B cell (primary cell): ENCODE measurements around the gene EEF1AKMT3. TPM values are rescaled to one million over a fixed set of nuclear protein-coding genes. Genes with fewer than 3 reads are reported as not detected.

ENCODE experiments used
- ATAC-seq: fragments of 200-7000 bp; cut with Tn5 transposase; one replicate; pipeline ENCODE4 v1.10.0; 2021; ENCODE audit warnings: low read depth, mild to moderate bottlenecking, moderate number of reproducible peaks, moderate library complexity
- CTCF ChIA-PET: fragments of 350-600 bp; sonication (Branson Sonifier 250); formaldehyde crosslinking; loops from one replicate; lab custom pipeline; 2021; ENCODE audit warnings: antibody characterized with exemption, inconsistent platforms; lab: Charles Lee
- POLR2A ChIA-PET: fragments of 350-600 bp; sonication (Branson Sonifier 250); formaldehyde crosslinking; loops from one replicate; lab custom pipeline; 2021; ENCODE audit warnings: antibody characterized with exemption; lab: Charles Lee
- DNase-seq: peaks from one replicate; pipeline ENCODE4 v3.0.0; 2013
- H2AFZ ChIP-seq: 2 replicates; pipeline ENCODE4 v1.6.1; 2012; ENCODE audit warnings: mild to moderate bottlenecking, low read depth, low read length; ENCODE audit not compliant: insufficient read depth, poor library complexity, severe bottlenecking
- H3K27ac ChIP-seq, 2 donors: 1 replicate in 1 of 2; 2 replicates in 1 of 2; pipeline ENCODE4 v1.5.1; 2012 to 2013; ENCODE audit warnings: low read length in 2 of 2, mild to moderate bottlenecking in 2 of 2, moderate library complexity in 1 of 2
- H3K27me3 ChIP-seq, 4 experiments: fragments of 200-600 bp in 1 of 4; sonication (generic) in 1 of 4; replicated peaks in 1 of 4; 1 replicate in 2 of 4; 2 replicates in 2 of 4; pipeline versions ENCODE4 v1.6.1 to v1.7.0; 2013 to 2016; ENCODE audit warnings: low read length in 3 of 4, mild to moderate bottlenecking in 2 of 4, mixed read lengths in 1 of 4, moderate library complexity in 1 of 4; ENCODE audit not compliant: insufficient read depth in 4 of 4, control insufficient read depth in 3 of 4; ENCODE audit errors: control extremely low read depth in 1 of 4
- H3K36me3 ChIP-seq, 2 experiments: replicated peaks in 1 of 2; 1 replicate in 1 of 2; 2 replicates in 1 of 2; pipeline versions ENCODE4 v1.6.1 to v1.7.1; 2013; ENCODE audit warnings: low read length in 1 of 2; ENCODE audit not compliant: insufficient read depth in 2 of 2, control insufficient read depth in 1 of 2; ENCODE audit errors: control extremely low read depth in 1 of 2, extremely low read depth in 1 of 2
- H3K4me1 ChIP-seq, 2 donors: fragments of 200-600 bp in 1 of 2; sonication (generic) in 1 of 2; 1 replicate in 1 of 2; 2 replicates in 1 of 2; pipeline versions ENCODE4 v1.5.1 to v1.6.1; 2013 to 2017; ENCODE audit warnings: low read length in 2 of 2; ENCODE audit not compliant: control insufficient read depth in 2 of 2, insufficient read depth in 2 of 2
- H3K4me2 ChIP-seq: replicated peaks from 2 replicates; pipeline ENCODE3; 2012; ENCODE audit warnings: mild to moderate bottlenecking, low read depth, low read length; ENCODE audit not compliant: poor library complexity, severe bottlenecking
- H3K4me3 ChIP-seq, 5 experiments: fragments of 200-600 bp in 1 of 5; sonication (generic) in 1 of 5; 1 replicate in 3 of 5; 2 replicates in 2 of 5; pipeline versions ENCODE4 v1.5.1 to v1.7.0; 2011 to 2016; ENCODE audit warnings: low read length in 4 of 5, mild to moderate bottlenecking in 4 of 5, low read depth in 2 of 5, control low read depth in 1 of 5, moderate library complexity in 1 of 5; ENCODE audit not compliant: insufficient read depth in 1 of 5; ENCODE audit errors: control extremely low read depth in 1 of 5, extremely low read depth in 1 of 5
- H3K79me2 ChIP-seq: fragments of 200-600 bp; sonication (generic); one replicate; pipeline ENCODE4 v1.6.0; 2016; ENCODE audit warnings: low read length; ENCODE audit not compliant: control insufficient read depth, insufficient read depth
- H3K9ac ChIP-seq: fragments of 200-600 bp; sonication (generic); 2 replicates; pipeline ENCODE4 v1.6.1; 2017; ENCODE audit warnings: mild to moderate bottlenecking, low read length, moderate library complexity
- H3K9me3 ChIP-seq, 3 donors: one replicate each; pipeline versions ENCODE4 v1.6.1 to v1.7.1; 2013; ENCODE audit warnings: low read length in 2 of 3; ENCODE audit not compliant: control insufficient read depth in 2 of 3, insufficient read depth in 1 of 3; ENCODE audit errors: control extremely low read depth in 1 of 3
- H4K20me1 ChIP-seq: 2 replicates; pipeline ENCODE4 v1.6.0; 2012; ENCODE audit warnings: mild to moderate bottlenecking, low read length; ENCODE audit not compliant: insufficient read depth, control insufficient read depth, poor library complexity, severe bottlenecking
- H3K27ac Mint-ChIP-seq: one replicate; pipeline ENCODE4 v1.8.0; 2021; ENCODE audit warnings: mixed read lengths
- H3K27me3 Mint-ChIP-seq: one replicate; pipeline ENCODE4 v1.8.0; 2021; ENCODE audit warnings: mixed read lengths
- H3K4me1 Mint-ChIP-seq: one replicate; pipeline ENCODE4 v1.8.0; 2021; ENCODE audit warnings: mixed read lengths
- H3K4me3 Mint-ChIP-seq: one replicate; pipeline ENCODE4 v1.8.0; 2021; ENCODE audit warnings: mixed read lengths
- H3K9me3 Mint-ChIP-seq: one replicate; pipeline ENCODE4 v1.8.0; 2022; ENCODE audit warnings: mixed read lengths; ENCODE audit not compliant: insufficient read depth
- CTCF ChIP-seq: fragments of 200-600 bp; IDR thresholded peaks from one replicate; pipeline ENCODE4 v1.8.0; 2022; ENCODE audit warnings: antibody characterized with exemption, mild to moderate bottlenecking
- EZH2 ChIP-seq: IDR thresholded peaks from 2 replicates; pipeline ENCODE4 v1.6.1; 2012; ENCODE audit warnings: borderline replicate concordance, low read depth, mild to moderate bottlenecking, moderate library complexity, low read length; ENCODE audit not compliant: insufficient read depth, poor library complexity, severe bottlenecking
- WGBS: methylation state at CpG from one replicate; pipeline ENCODE4 v1.1.5; 2013; ENCODE audit warnings: missing lambda C conversion rate; ENCODE audit not compliant: insufficient coverage; 5-methylcytosine and 5-hydroxymethylcytosine counted together
- intact Hi-C: fragments of 100-400 bp; cut with micrococcal nuclease; formaldehyde crosslinking; loops from one replicate; pipeline ENCODE4 v1.10.0; 2022
- polyA plus RNA-seq: library from polyadenylated mRNA; depleted of rRNA; stranded (reverse); fragments of >200 nt; gene quantifications from 2 replicates; pipeline ENCODE4 v1.2.3, GENCODE V29; 2012
- total RNA-seq, 2 donors: library from RNA; stranded (reverse); fragments of 120-200 nt in 1 of 2; gene quantifications; 1 replicate in 1 of 2; 2 replicates in 1 of 2; pipeline versions ENCODE4 v1.2.3 to v1.2.4, GENCODE V29; 2013 to 2022

EEF1AKMT3 gene
- total and polyA plus RNA-seq, 2 donors (not counting 1 experiment from before 2014, with no cell fraction given): 0.89 to 1.3 TPM

GRCh38 chr12:57739914-57740538 is 32.4 kb upstream of the EEF1AKMT3 start:
- peaks cover 57% of the 10 kb centered on the region for H4K20me1 ChIP-seq
- H3K4me2 ChIP-seq: peak overlapping the region; percentile 71
- H3K4me1 ChIP-seq: peaks cover 38 to 48% of the 10 kb centered on the region in 2 donors
- 100% methylated on average over 1 of the region's 10 CpGs for WGBS
- H3K27me3 ChIP-seq: no peaks in the 10 kb centered on the region
- H3K4me3 Mint-ChIP-seq: no peak overlapping the region
- H2AFZ ChIP-seq: no peak overlapping the region
- H3K9me3 Mint-ChIP-seq: no peaks in the 10 kb centered on the region
- peaks cover 45% of the 10 kb centered on the region for H3K4me1 Mint-ChIP-seq
- ChIA-PET POLR2A (no interaction called here), CTCF (interaction anchor here (0.5 to 4.0 kb wide), 4 partner anchors 11 to 1615 kb away, joined by 3 to 21 read pairs (median 6); no protein-coding TSS in a partner anchor)
- DNase-seq (no peak), ATAC-seq (no peak)
- no peaks in the 10 kb centered on the region for H3K9me3 ChIP-seq
- peaks cover 73% of the 10 kb centered on the region for H3K79me2 ChIP-seq
- TF ChIP-seq EZH2 (no peak), CTCF (no peak)
- H3K36me3 ChIP-seq: peaks cover 0 to 25% of the 10 kb centered on the region in 2 experiments
- H3K27me3 Mint-ChIP-seq: no peaks in the 10 kb centered on the region
- H3K27ac Mint-ChIP-seq: no peak overlapping the region
- peak overlapping the region in 1 of 2 donors; percentile 70 for H3K27ac ChIP-seq
- no peak overlapping the region for H3K9ac ChIP-seq
- peak overlapping the region in 1 of 5 experiments; percentile 73 for H3K4me3 ChIP-seq
- intact Hi-C loops: loop anchor here (5.0 kb wide), 2 partner anchors 42 to 108 kb away; partner anchors contain the start of genes B4GALNT1 and TSFM
